Mammary epithelial cell (primary cell): ENCODE results near the gene FOSB.

ENCODE experiments used
- CTCF ChIP-seq, 2 donors: IDR thresholded peaks in 1 of 2; conservative IDR thresholded peaks in 1 of 2; 2 replicates each; pipeline ENCODE4 v1.5.1; 2011 to 2012; ENCODE audit warnings: inconsistent platforms in 2 of 2, low read length in 2 of 2, mild to moderate bottlenecking in 2 of 2, control low read depth in 1 of 2, low read depth in 1 of 2; ENCODE audit not compliant: insufficient read depth in 1 of 2; ENCODE audit errors: extremely low read depth in 1 of 2
- EZH2 ChIP-seq: IDR thresholded peaks from 2 replicates; pipeline ENCODE4 v1.6.1; 2012; ENCODE audit warnings: low read length, inconsistent platforms, borderline replicate concordance

GRCh38 chr19:45506989-45507871, 39.4 kb downstream of the FOSB start, which contains the start of gene VASP:
- TF ChIP-seq CTCF (conservative IDR thresholded peaks at IDR 0.05 in 1 of 2, IDR thresholded peaks at IDR 0.05 in 1 of 2; ENCODE audit: extremely low read depth in 1 of 2, insufficient read depth in 1 of 2, low read depth in 1 of 2, low read length in 2 of 2) (no peak), EZH2 (no peak)
